Ectodermal cell (in vitro differentiated cells): ENCODE results near the gene NT5DC1.

ENCODE experiments used
- H3K27ac ChIP-seq: 2 replicates; pipeline ENCODE4 v1.7.0; 2013; ENCODE audit warnings: mild to moderate bottlenecking, low read depth, low read length; ENCODE audit not compliant: insufficient read depth, poor library complexity, severe bottlenecking
- H3K27me3 ChIP-seq: 2 replicates; pipeline ENCODE4 v1.7.0; 2013; ENCODE audit warnings: mild to moderate bottlenecking, low read length; ENCODE audit not compliant: insufficient read depth, control insufficient read depth, poor library complexity, severe bottlenecking
- H3K36me3 ChIP-seq: one replicate; pipeline ENCODE4 v1.7.0; 2013; ENCODE audit warnings: low read length; ENCODE audit not compliant: control insufficient read depth, insufficient read depth
- H3K4me1 ChIP-seq: one replicate; pipeline ENCODE4 v1.7.0; 2013; ENCODE audit warnings: low read length; ENCODE audit not compliant: control insufficient read depth, insufficient read depth
- H3K4me3 ChIP-seq: 2 replicates; pipeline ENCODE4 v1.7.0; 2013; ENCODE audit warnings: low read depth, low read length, control low read depth; ENCODE audit not compliant: insufficient read depth
- H3K9me3 ChIP-seq: 2 replicates; pipeline ENCODE4 v1.7.0; 2013; ENCODE audit warnings: mild to moderate bottlenecking, low read length, moderate library complexity; ENCODE audit not compliant: control insufficient read depth
- WGBS, 2 experiments: methylation state at CpG; one replicate each; pipeline ENCODE4 v1.1.7; 2013; ENCODE audit warnings: missing lambda C conversion rate in 2 of 2; 5-methylcytosine and 5-hydroxymethylcytosine counted together

The NT5DC1 gene

DNA sequence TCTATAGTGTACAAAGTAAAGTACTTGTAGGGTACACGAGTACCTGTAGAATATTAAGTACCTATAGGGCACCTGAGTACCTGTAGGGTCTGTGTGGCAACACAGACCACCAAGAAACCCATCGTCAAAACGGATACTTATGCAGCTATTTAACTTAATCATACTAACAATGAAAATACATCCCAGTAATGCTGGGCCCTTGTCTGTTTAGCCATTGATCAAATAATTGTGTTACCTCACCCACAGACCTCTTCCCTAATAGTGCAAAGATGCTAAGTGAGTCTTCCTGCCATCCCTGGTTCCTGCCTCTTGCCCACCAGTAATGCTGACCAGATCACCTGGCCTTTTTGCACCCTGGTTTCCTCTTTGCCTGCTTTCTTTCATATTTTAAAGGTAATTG, 32.8 kb downstream of the NT5DC1 start:
- 73 to 85% methylated on average over 2 to 3 of the region's 3 CpGs for WGBS, 2 experiments
- Histone ChIP-seq H3K27ac (no peak overlapping the region), H3K4me3 (no peak overlapping the region), H3K9me3 (no peaks in the 10 kb centered on the region), H3K36me3 (no peaks in the 10 kb centered on the region), H3K27me3 (no peaks in the 10 kb centered on the region), H3K4me1 (no peaks in the 10 kb centered on the region)

DNA sequence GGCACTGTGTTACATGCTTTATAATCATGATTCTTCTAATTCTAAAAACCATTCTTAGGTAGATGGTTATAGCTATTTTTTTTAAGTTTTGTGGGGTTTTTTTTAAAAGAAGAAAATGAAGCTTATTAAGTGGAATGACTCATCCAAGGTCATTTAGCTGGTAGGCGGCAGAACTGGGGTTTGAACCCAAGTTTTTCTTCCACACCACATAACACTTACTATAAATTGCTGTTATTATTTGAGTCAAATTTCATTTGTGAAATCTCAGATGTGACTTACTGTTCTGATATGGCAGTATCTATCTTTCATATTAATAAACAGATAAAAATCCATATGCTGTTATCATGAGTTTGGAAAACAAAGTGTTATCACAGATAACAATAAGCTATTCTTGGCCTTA, 35.7 kb downstream of the NT5DC1 start:
- WGBS, 2 experiments: no CpG with 5 or more reads among the region's 1 CpG
- Histone ChIP-seq H3K27ac (no peak overlapping the region), H3K4me1 (no peaks in the 10 kb centered on the region)

GRCh38 chr6:116136933-116137340, 36.3 kb downstream of the NT5DC1 start:
- 94 to 95% methylated on average over 5 of the region's 5 CpGs for WGBS, 2 experiments
- Histone ChIP-seq H3K27me3 (no peaks in the 10 kb centered on the region), H3K36me3 (no peaks in the 10 kb centered on the region), H3K4me1 (no peaks in the 10 kb centered on the region), H3K9me3 (no peaks in the 10 kb centered on the region), H3K4me3 (no peak overlapping the region), H3K27ac (no peak overlapping the region)

More for the DNA sequence above, 35.7 kb downstream of the NT5DC1 start:
- no peaks in the 10 kb centered on the region for H3K9me3 ChIP-seq
- H3K4me3 ChIP-seq: no peak overlapping the region
- H3K36me3 ChIP-seq: no peaks in the 10 kb centered on the region
- no peaks in the 10 kb centered on the region for H3K27me3 ChIP-seq

- 82 to 84% methylated on average over 4 of the region's 4 CpGs for WGBS, 2 experiments
- Histone ChIP-seq H3K4me1 (no peaks in the 10 kb centered on the region), H3K9me3 (no peaks in the 10 kb centered on the region), H3K27me3 (no peaks in the 10 kb centered on the region), H3K27ac (no peak overlapping the region), H3K36me3 (no peaks in the 10 kb centered on the region), H3K4me3 (no peak overlapping the region)
These were observed 39.3 kb downstream of the NT5DC1 start for GRCh38 chr6:116139917-116140316.

GRCh38 chr6:116144605-116145004, 44.0 kb downstream of the NT5DC1 start:
- Histone ChIP-seq H3K9me3 (no peaks in the 10 kb centered on the region), H3K4me3 (no peak overlapping the region), H3K4me1 (no peaks in the 10 kb centered on the region), H3K27me3 (no peaks in the 10 kb centered on the region), H3K36me3 (no peaks in the 10 kb centered on the region), H3K27ac (no peak overlapping the region)
- 89 to 92% methylated on average over 2 to 3 of the region's 3 CpGs for WGBS, 2 experiments

DNA sequence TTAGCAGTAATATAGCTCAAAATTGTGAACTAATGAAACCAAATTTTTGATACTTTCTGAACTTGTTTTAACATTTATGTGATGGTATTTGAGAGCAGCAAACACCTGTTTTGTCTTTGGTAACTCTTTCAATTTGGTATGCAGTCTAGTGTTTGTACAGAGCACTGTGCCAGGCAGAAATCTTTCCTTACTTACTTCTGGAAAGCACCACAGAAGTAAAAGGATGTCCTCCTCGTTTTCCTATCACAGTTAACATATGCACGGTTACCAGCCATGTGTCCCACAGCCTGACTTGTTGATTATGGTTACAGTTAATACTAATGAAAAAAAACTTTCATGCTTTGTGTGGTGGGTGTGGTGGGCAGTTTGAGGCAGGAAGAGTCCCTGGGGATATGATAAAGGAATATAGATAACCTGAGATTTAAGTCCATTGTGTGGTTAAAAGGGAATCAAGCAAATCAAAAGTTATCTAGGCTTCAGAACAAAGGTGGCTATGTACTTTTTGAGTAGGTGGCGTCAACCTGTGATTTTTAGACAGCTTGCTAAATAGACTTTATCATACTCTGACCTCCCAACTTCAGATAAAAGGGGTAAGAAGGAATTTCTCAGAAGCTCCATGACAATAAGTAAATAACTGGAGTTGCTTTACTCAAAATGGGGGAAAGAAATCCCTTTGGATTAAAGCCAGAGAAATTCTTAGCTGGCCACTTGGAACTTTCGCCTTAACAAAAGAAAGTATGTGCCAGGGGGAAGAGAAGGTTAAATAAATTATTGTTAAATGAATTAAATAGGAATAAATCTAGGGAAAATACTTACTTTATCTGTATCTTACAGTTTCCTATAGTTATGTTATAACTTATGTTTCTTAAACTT, 45.4 kb downstream of the NT5DC1 start:
- Histone ChIP-seq H3K4me3 (no peak overlapping the region), H3K36me3 (no peaks in the 10 kb centered on the region), H3K4me1 (no peaks in the 10 kb centered on the region), H3K27ac (no peak overlapping the region), H3K27me3 (no peaks in the 10 kb centered on the region), H3K9me3 (no peaks in the 10 kb centered on the region)
- WGBS, 2 experiments: 93 to 94% methylated on average over 2 to 4 of the region's 4 CpGs

DNA sequence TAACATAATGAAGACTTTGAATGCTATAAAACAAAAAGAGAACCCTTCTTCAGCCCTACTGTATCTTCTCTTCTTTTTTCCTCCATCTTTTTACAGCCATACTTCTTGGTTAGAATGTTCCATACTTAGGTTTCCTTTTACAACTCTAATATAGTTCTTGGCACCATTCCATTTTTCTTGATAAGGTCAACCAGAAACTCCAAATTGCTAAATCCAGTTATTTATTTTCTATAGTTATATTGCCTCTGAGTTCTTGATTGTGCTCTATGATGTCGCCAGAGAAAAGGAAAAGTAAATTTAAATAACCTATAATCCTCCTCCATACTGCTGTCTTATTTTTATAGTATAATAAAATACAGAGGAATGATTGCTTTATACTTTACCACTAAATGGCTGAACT, 52.0 kb downstream of the NT5DC1 start:
- Histone ChIP-seq H3K27ac (no peak overlapping the region), H3K9me3 (no peaks in the 10 kb centered on the region), H3K36me3 (no peaks in the 10 kb centered on the region), H3K4me3 (no peak overlapping the region), H3K4me1 (peaks cover 5% of the 10 kb centered on the region), H3K27me3 (no peaks in the 10 kb centered on the region)
- WGBS, 2 experiments: no CpG with 5 or more reads among the region's 1 CpG

GRCh38 chr6:116154887-116155286, 54.2 kb downstream of the NT5DC1 start:
- no peak overlapping the region for H3K27ac ChIP-seq
- H3K4me1 ChIP-seq: peaks cover 5% of the 10 kb centered on the region
- WGBS, 2 experiments: 90 to 99% methylated on average over 1 to 2 of the region's 2 CpGs
- H3K27me3 ChIP-seq: no peaks in the 10 kb centered on the region
- H3K9me3 ChIP-seq: no peaks in the 10 kb centered on the region
- H3K36me3 ChIP-seq: no peaks in the 10 kb centered on the region
- H3K4me3 ChIP-seq: no peak overlapping the region

GRCh38 chr6:116156405-116157326, 56.0 kb downstream of the NT5DC1 start:
- Histone ChIP-seq H3K27ac (no peak overlapping the region), H3K4me1 (peaks cover 5% of the 10 kb centered on the region), H3K27me3 (no peaks in the 10 kb centered on the region), H3K36me3 (no peaks in the 10 kb centered on the region), H3K9me3 (no peaks in the 10 kb centered on the region), H3K4me3 (no peak overlapping the region)
- 89 to 92% methylated on average over 6 of the region's 7 CpGs for WGBS, 2 experiments

DNA sequence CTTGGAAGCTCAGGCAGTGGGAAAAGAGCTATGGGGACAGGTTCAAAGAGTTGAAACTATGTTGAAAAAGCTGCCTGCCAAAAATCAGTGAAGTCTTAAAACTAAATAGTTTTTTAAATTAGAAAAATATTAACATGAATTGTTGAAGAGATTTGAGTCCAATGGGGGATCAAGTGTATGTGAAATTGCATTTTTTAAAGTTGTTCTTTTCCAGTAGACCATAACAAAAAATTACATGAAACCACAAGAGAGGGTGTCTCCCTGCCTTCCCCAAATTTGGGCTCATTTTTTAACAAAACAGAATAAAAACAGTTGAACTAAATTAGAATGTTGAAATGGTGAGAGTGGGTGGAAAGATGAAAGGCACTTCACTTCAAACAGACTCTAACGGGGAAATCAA, 56.7 kb downstream of the NT5DC1 start:
- no peaks in the 10 kb centered on the region for H3K27me3 ChIP-seq
- no peaks in the 10 kb centered on the region for H3K9me3 ChIP-seq
- 60 to 100% methylated on average over 1 of the region's 1 CpG for WGBS, 2 experiments
- H3K36me3 ChIP-seq: no peaks in the 10 kb centered on the region
- H3K4me3 ChIP-seq: no peak overlapping the region
- peaks cover 1% of the 10 kb centered on the region for H3K4me1 ChIP-seq
- no peak overlapping the region for H3K27ac ChIP-seq
